Endothelial cell of umbilical vein (primary cell): Measurements from ENCODE around the gene MAEA. TPM values are rescaled to one million over a fixed set of nuclear protein-coding genes. Genes with fewer than 3 reads are reported as not detected.
"Not testable (repeated sequence)": the region's sequence is repeated elsewhere in the genome, so short reads cannot be mapped to it uniquely, and the experiment has no call there.

Experiments
- BruUV-seq: library from RNA; stranded (reverse); fragments of 400-500 nt; replicated peaks from 2 replicates; lab custom pipeline; 2021; lab: Mats Ljungman, UMichigan
- CTCF ChIA-PET: fragments of 300-600, 350-600 bp; sonication (Branson Sonifier 250); formaldehyde crosslinking; loops from one replicate; lab custom pipeline; 2021; ENCODE audit warnings: antibody characterized with exemption, inconsistent platforms; lab: Charles Lee
- POLR2A ChIA-PET: fragments of 300-600, 350-600 bp; sonication (Branson Sonifier 250); formaldehyde crosslinking; loops from one replicate; lab custom pipeline; 2021; ENCODE audit warnings: antibody characterized with exemption, inconsistent platforms; lab: Charles Lee
- DNase-seq: peaks from one replicate; pipeline ENCODE4 v3.0.0-alpha.2; 2011; ENCODE audit warnings: low read depth, low spot score
- FAIRE-seq: peaks from 2 replicates; lab custom pipeline; 2011; peaks lifted over from hg19 to GRCh38; lab: Jason Lieb, UNC
- H2AFZ ChIP-seq: 2 replicates; pipeline ENCODE4 v1.6.0; 2012; ENCODE audit warnings: low read depth, low read length, control low read depth, inconsistent platforms
- H3K27ac ChIP-seq: 2 replicates; pipeline ENCODE4 v1.5.1; 2011; ENCODE audit warnings: low read depth, mild to moderate bottlenecking, control low read depth, low read length, moderate library complexity; ENCODE audit not compliant: insufficient read depth
- H3K27me3 ChIP-seq, 2 experiments: 2 replicates each; pipeline versions ENCODE4 v1.6.0 to v1.6.1; 2011; ENCODE audit warnings: low read length in 2 of 2, mixed read lengths in 1 of 2; ENCODE audit not compliant: control insufficient read depth in 2 of 2, insufficient read depth in 2 of 2
- H3K36me3 ChIP-seq, 2 experiments: 2 replicates in 1 of 2; 3 replicates in 1 of 2; pipeline ENCODE4 v1.5.1; 2011; ENCODE audit warnings: low read length in 2 of 2, mild to moderate bottlenecking in 1 of 2, moderate library complexity in 1 of 2; ENCODE audit not compliant: control insufficient read depth in 2 of 2, insufficient read depth in 2 of 2; ENCODE audit errors: extremely low read depth in 1 of 2
- H3K4me1 ChIP-seq: 3 replicates; pipeline ENCODE4 v1.5.1; 2011; ENCODE audit warnings: mild to moderate bottlenecking, low read length; ENCODE audit not compliant: control insufficient read depth, insufficient read depth; ENCODE audit errors: extremely low read depth
- H3K4me2 ChIP-seq: 2 replicates; pipeline ENCODE4 v1.6.1; 2011; ENCODE audit warnings: low read length, control low read depth, mixed read lengths; ENCODE audit not compliant: insufficient read depth
- H3K4me3 ChIP-seq, 3 experiments: fragments of 200-600 bp in 1 of 3; sonication (generic), shearing (Covaris generic) in 1 of 3; replicated peaks in 1 of 3; 2 replicates each; pipeline ENCODE4 v1.5.1; 2011 to 2016; ENCODE audit warnings: control low read depth in 3 of 3, low read length in 3 of 3, mild to moderate bottlenecking in 2 of 3, inconsistent platforms in 1 of 3, low read depth in 1 of 3, moderate library complexity in 1 of 3; ENCODE audit not compliant: insufficient read depth in 1 of 3
- H3K79me2 ChIP-seq: 2 replicates; pipeline ENCODE4 v1.6.0; 2012; ENCODE audit warnings: low read length, inconsistent platforms; ENCODE audit not compliant: control insufficient read depth, insufficient read depth
- H3K9ac ChIP-seq: replicated peaks from 2 replicates; pipeline ENCODE3; 2011; ENCODE audit warnings: low read length, control low read depth; ENCODE audit not compliant: insufficient read depth; ENCODE audit errors: extremely low read depth
- H3K9me1 ChIP-seq: replicated peaks from 3 replicates; pipeline ENCODE4 v1.6.0; 2011; ENCODE audit warnings: mild to moderate bottlenecking, low read length; ENCODE audit not compliant: control insufficient read depth, insufficient read depth; ENCODE audit errors: extremely low read depth
- H3K9me3 ChIP-seq: replicated peaks from 2 replicates; pipeline ENCODE4 v1.5.1; 2012; ENCODE audit warnings: low read length, inconsistent platforms; ENCODE audit not compliant: control insufficient read depth, insufficient read depth
- H4K20me1 ChIP-seq: replicated peaks from 2 replicates; pipeline ENCODE3; 2011; ENCODE audit warnings: mild to moderate bottlenecking, low read length; ENCODE audit not compliant: control insufficient read depth, insufficient read depth; ENCODE audit errors: extremely low read depth
- CTCF ChIP-seq, 2 donors: IDR thresholded peaks; 1 replicate in 1 of 2; 2 replicates in 1 of 2; pipeline ENCODE4 v1.5.1; 2011; ENCODE audit warnings: low read length in 2 of 2, mild to moderate bottlenecking in 2 of 2, moderate library complexity in 2 of 2, control low read depth in 1 of 2, inconsistent platforms in 1 of 2, low read depth in 1 of 2; ENCODE audit not compliant: insufficient read depth in 1 of 2; ENCODE audit errors: extremely low read depth in 1 of 2
- EZH2 ChIP-seq: IDR thresholded peaks from 2 replicates; pipeline ENCODE4 v1.6.1; 2012; ENCODE audit warnings: borderline replicate concordance, low read depth, mild to moderate bottlenecking, moderate library complexity, low read length, inconsistent platforms; ENCODE audit not compliant: severe bottlenecking
- FOS ChIP-seq: IDR thresholded peaks from 2 replicates; pipeline ENCODE4 v1.6.1; 2011; ENCODE audit warnings: mild to moderate bottlenecking, low read length, moderate library complexity, borderline replicate concordance; ENCODE audit not compliant: insufficient read depth
- GATA2 ChIP-seq: IDR thresholded peaks from 2 replicates; pipeline ENCODE4 v1.7.0; 2011; ENCODE audit warnings: low read depth, mild to moderate bottlenecking, moderate library complexity, mixed read lengths, low read length; ENCODE audit not compliant: insufficient read length, insufficient read depth
- JUN ChIP-seq: IDR thresholded peaks from 2 replicates; pipeline ENCODE4 v1.6.1; 2011; ENCODE audit warnings: borderline replicate concordance, low read depth; ENCODE audit not compliant: insufficient read length, insufficient read depth
- MAX ChIP-seq: IDR thresholded peaks from 2 replicates; pipeline ENCODE4 v1.6.1; 2011; ENCODE audit not compliant: insufficient read depth, insufficient read length
- MYC ChIP-seq: IDR thresholded peaks from one replicate; pipeline ENCODE4 v1.6.1; 2011; ENCODE audit warnings: mild to moderate bottlenecking, low read depth, low read length
- POLR2A ChIP-seq: IDR thresholded peaks from 2 replicates; pipeline ENCODE4 v1.6.1; 2012; ENCODE audit warnings: low read depth, mild to moderate bottlenecking, control low read depth, low read length
- POLR2AphosphoS5 ChIP-seq: IDR thresholded peaks from 2 replicates; pipeline ENCODE4 v1.6.1; 2012; ENCODE audit warnings: low read depth, mild to moderate bottlenecking, control low read depth, low read length, moderate library complexity; ENCODE audit not compliant: insufficient read depth
- dilution Hi-C: fragments of 300-500 bp; cut with MboI; formaldehyde crosslinking; loops from one replicate; pipeline ENCODE4 v1.15.0; 2019; ENCODE audit warnings: low sequenced_read_pairs; ENCODE audit not compliant: extremely low pct_ligation_motif_present
- intact Hi-C: fragments of 100-400 bp; cut with micrococcal nuclease; formaldehyde crosslinking; loops from one replicate; pipeline ENCODE4 v1.10.0; 2022
- polyA plus RNA-seq, 4 experiments: library from polyadenylated mRNA; depleted of rRNA in 3 of 4; stranded (reverse) in 3 of 4; unstranded in 1 of 4; fragments of >200 nt; gene quantifications; 2 replicates each; pipeline versions ENCODE4 v1.2.1 to v1.2.3, GENCODE V29; 2011 to 2012; ENCODE audit warnings: missing spikeins in 1 of 4
- total RNA-seq: library from RNA; stranded (reverse); gene quantifications from 2 replicates; pipeline ENCODE4 v1.2.3, GENCODE V29; 2021

The MAEA gene
- total and polyA plus RNA-seq, 2 donors (not counting 3 experiments of a cell fraction or from before 2014, with no cell fraction given) = 66.0 to 108 TPM

GRCh38 chr4:1371176-1372165 is 81.8 kb downstream of the MAEA start:
- dilution Hi-C loops (no loop called here), intact Hi-C loops (no loop called here)
- TF ChIP-seq POLR2A (no peak), MYC (no peak), MAX (no peak), CTCF (IDR thresholded peaks at IDR 0.05; ENCODE audit: extremely low read depth in 1 of 2, insufficient read depth in 1 of 2, low read depth in 1 of 2, low read length in 2 of 2) (no peak), POLR2AphosphoS5 (no peak), GATA2 (no peak), FOS (no peak), JUN (no peak), EZH2 (no peak)
- Histone ChIP-seq H3K27ac (no peak overlapping the region), H2AFZ (no peak overlapping the region), H3K9ac (no peak overlapping the region), H3K9me1 (no peaks in the 10 kb centered on the region), H3K4me2 (no peak overlapping the region), H3K4me1 (no peaks in the 10 kb centered on the region), H3K79me2 (no peaks in the 10 kb centered on the region), H3K36me3 (no peaks in the 10 kb centered on the region), H4K20me1 (no peaks in the 10 kb centered on the region), H3K9me3 (no peaks in the 10 kb centered on the region), H3K27me3 (no peaks in the 10 kb centered on the region), H3K4me3 (no peak overlapping the region)
- FAIRE-seq (no peak), DNase-seq (no peak)
- CTCF ChIA-PET = no interaction called here
- BruUV-seq = no TSS peak
- POLR2A ChIA-PET = no interaction called here

GRCh38 chr4:1372576-1372975 is 82.9 kb downstream of the MAEA start:
- H4K20me1 ChIP-seq, H3K9ac ChIP-seq, dilution Hi-C loops, BruUV-seq, H3K27ac ChIP-seq, intact Hi-C loops, H3K9me3 ChIP-seq, H3K4me1 ChIP-seq, H2AFZ ChIP-seq, H3K9me1 ChIP-seq, CTCF ChIA-PET, DNase-seq, H3K4me3 ChIP-seq, H3K36me3 ChIP-seq, H3K79me2 ChIP-seq, POLR2A ChIA-PET, H3K27me3 ChIP-seq, H3K4me2 ChIP-seq: not testable (repeated sequence)
- FAIRE-seq = peak; percentile 21
